Heart left ventricle (tissue), 16 donors: Measurements from ENCODE around the gene TCAP. TPM values are rescaled to one million over a fixed set of nuclear protein-coding genes. Genes with fewer than 3 reads are reported as not detected.

Experiments
- ATAC-seq, 4 donors: fragments of 200-7000 bp; cut with Tn5 transposase; one replicate each; pipeline ENCODE4 v1.9.1; 2020 to 2022; ENCODE audit warnings: moderate library complexity in 4 of 4, mild to moderate bottlenecking in 3 of 4, moderate number of reproducible peaks in 1 of 4
- DNase-seq, 5 donors: peaks; one replicate each; pipeline ENCODE4 v3.0.0-alpha.2; 2020
- H3K27ac ChIP-seq, 12 donors: fragments of 200-600 bp; sonication (generic) in 4 of 12; one replicate each; pipeline versions ENCODE4 v1.5.0 to v1.8.0; 2016 to 2022; ENCODE audit warnings: mild to moderate bottlenecking in 2 of 12
- H3K27me3 ChIP-seq, 9 donors: fragments of 200-600 bp; sonication (generic) in 2 of 9; one replicate each; pipeline versions ENCODE4 v1.5.1 to v1.8.0; 2016 to 2022; ENCODE audit warnings: mild to moderate bottlenecking in 3 of 9
- H3K36me3 ChIP-seq, 9 donors: fragments of 200-600 bp; sonication (generic) in 2 of 9; one replicate each; pipeline versions ENCODE4 v1.5.0 to v1.8.0; 2018 to 2022; ENCODE audit warnings: mild to moderate bottlenecking in 2 of 9
- H3K4me1 ChIP-seq, 12 donors: fragments of 200-600 bp; sonication (generic) in 4 of 12; one replicate each; pipeline versions ENCODE4 v1.5.0 to v1.8.0; 2016 to 2022; ENCODE audit warnings: mild to moderate bottlenecking in 3 of 12
- H3K4me3 ChIP-seq, 12 donors: fragments of 200-600 bp; sonication (generic) in 4 of 12; one replicate each; pipeline versions ENCODE4 v1.5.0 to v1.8.0; 2017 to 2022; ENCODE audit warnings: mild to moderate bottlenecking in 9 of 12, moderate library complexity in 4 of 12
- H3K9me3 ChIP-seq, 12 donors: fragments of 200-600 bp; sonication (generic) in 4 of 12; one replicate each; pipeline versions ENCODE4 v1.5.0 to v1.8.0; 2016 to 2022; ENCODE audit warnings: mild to moderate bottlenecking in 1 of 12
- CTCF ChIP-seq, 12 donors: fragments of 200-600 bp; sonication (generic) in 4 of 12; IDR thresholded peaks; one replicate each; pipeline versions ENCODE4 v1.5.0 to v1.8.0; 2018 to 2022; ENCODE audit warnings: antibody characterized with exemption in 12 of 12, mild to moderate bottlenecking in 5 of 12
- POLR2A ChIP-seq, 2 donors: fragments of 450-650 bp; IDR thresholded peaks; one replicate each; pipeline ENCODE4 v1.6.1; 2017; ENCODE audit warnings: antibody characterized with exemption in 2 of 2, mild to moderate bottlenecking in 2 of 2, moderate library complexity in 2 of 2
- WGBS, 4 donors: extraction: QIAGEN DNeasy Blood & Tissue Kit in 2 of 4; methylation state at CpG; one replicate each; pipeline versions ENCODE4 v1.1.5 to v1.1.7; 2013 to 2018; 5-methylcytosine and 5-hydroxymethylcytosine counted together
- intact Hi-C, 10 donors: fragments of 100-400 bp; cut with DNase I; formaldehyde crosslinking; loops; one replicate each; pipeline versions ENCODE4 v1.11.1 to v1.14.2; 2022
- polyA plus RNA-seq, 2 donors: library from polyadenylated mRNA; stranded (reverse); fragments of 200-250 nt; gene quantifications; one replicate each; pipeline ENCODE4 v1.2.3, GENCODE V29; 2013
- total RNA-seq, 9 donors: library from RNA; depleted of rRNA in 2 of 9; stranded (reverse); fragments of >200 nt in 2 of 9; fragmentation: NEBNext Ultra II Directional in 3 of 9; extraction: Animal tissue kit (Norgen Biotek cat#: 25700) in 3 of 9; gene quantifications; one replicate each; pipeline versions ENCODE4 v1.1.0 to v1.2.4, GENCODE V29; 2016 to 2023
- donor health status: ischemic (EF 13 %, LVEDD 7.1; RV severe dilation, severe dysfunction).
- donor health status: healthy with polysubstance abuse.
- donor health status: DM: no; HTN: yes; CAD: no.
- donor health status: DM: no; HTN: no; CAD: no.
- donor health status: ischemic (EF 25% LVEDD 6.9; RV normal size, moderate dysfunction).
- donor health status: ischemic (EF 25% LVEDD 5.7; RV mildly dilated, moderate dysfunction).
- donor health status: healthy.
- donor health status: DM: yes; HTN: yes; CAD: no.
- donor health status: ischemic (EF 35%, LVEDD 5.7; RV mildly dilated, moderate dysfunction).
- donor health status: nonischemic (EF 11% LVEDD 7.7; RV severe dilation, severe dysfunction).
- donor health status: DM: yes; HTN: yes; CAD: no.
- donor health status: PGD.
- donor health status: ischemic (EF 29% LVEDD 5.4; RV normal size, mild dysfunction).
- donor health status: nonischemic (EF 23%, LVEDD 6.1; RV moderate dilation, normal function).

TCAP gene
- total and polyA plus RNA-seq, 11 donors: 2,028 to 9,343 (median 4,137) TPM

GRCh38 chr17:39627047-39627711 lies 38.0 kb upstream of the TCAP start:
- 0 to 3% (median 2%) methylated on average over 18 to 72 of the region's 72 CpGs for WGBS, 4 donors
- no peak for ATAC-seq
- intact Hi-C loops: loop anchor here in 3 of 10 donors (10.0 kb wide), 4 partner anchors 48 to 358 kb away; partner anchors contain the start of gene PSMD3 (in 1 of the 3)
- Histone ChIP-seq H3K36me3 (no peaks in the 10 kb centered on the region), H3K9me3 (no peaks in the 10 kb centered on the region), H3K27me3 (peaks cover 8 to 56% (median 32%) of the 10 kb centered on the region in 9 donors), H3K4me3 (peak overlapping the region in 11 of 12 donors; percentile 16 to 52 (median 37)), H3K27ac (peak overlapping the region in 1 of 12 donors; percentile 17), H3K4me1 (peaks cover 0 to 21% (median 12%) of the 10 kb centered on the region in 12 donors)
- no peak for TF ChIP-seq CTCF (IDR thresholded peaks at IDR 0.05)
- no peak for TF ChIP-seq POLR2A (IDR thresholded peaks at IDR 0.05)
- DNase-seq: no peak

GRCh38 chr17:39627712-39628516 lies 37.2 kb upstream of the TCAP start:
- Histone ChIP-seq H3K27me3 (peaks cover 8 to 56% (median 32%) of the 10 kb centered on the region in 9 donors), H3K4me3 (no peak overlapping the region), H3K9me3 (no peaks in the 10 kb centered on the region), H3K4me1 (peaks cover 0 to 18% (median 11%) of the 10 kb centered on the region in 12 donors), H3K36me3 (no peaks in the 10 kb centered on the region), H3K27ac (no peak overlapping the region)
- ATAC-seq: no peak
- TF ChIP-seq CTCF (IDR thresholded peaks at IDR 0.05): no peak
- no peak for TF ChIP-seq POLR2A (IDR thresholded peaks at IDR 0.05)
- intact Hi-C loops: loop anchor here in 3 of 10 donors (10.0 kb wide), 4 partner anchors 47 to 357 kb away; partner anchors contain the start of gene PSMD3 (in 1 of the 3)
- WGBS, 4 donors: 49 to 80% (median 63%) methylated on average over 7 to 16 of the region's 16 CpGs
- DNase-seq: no peak

GRCh38 chr17:39628655-39629493 lies 36.3 kb upstream of the TCAP start:
- DNase-seq: no peak
- Histone ChIP-seq H3K4me1 (peaks cover 0 to 15% (median 8%) of the 10 kb centered on the region in 12 donors), H3K27me3 (peaks cover 8 to 56% (median 32%) of the 10 kb centered on the region in 9 donors), H3K36me3 (no peaks in the 10 kb centered on the region), H3K9me3 (no peaks in the 10 kb centered on the region), H3K27ac (no peak overlapping the region), H3K4me3 (no peak overlapping the region)
- WGBS, 4 donors: 59 to 68% (median 64%) methylated on average over 8 to 10 of the region's 10 CpGs
- no peak for ATAC-seq
- intact Hi-C loops: loop anchor here in 3 of 10 donors (10.0 kb wide), 4 partner anchors 46 to 356 kb away; partner anchors contain the start of gene PSMD3 (in 1 of the 3)
- TF ChIP-seq POLR2A (IDR thresholded peaks at IDR 0.05) (no peak), CTCF (IDR thresholded peaks at IDR 0.05) (no peak)
